Cerebellar cortex (tissue), 1 donor: ENCODE measurements around the gene NAMPT.
"Not testable (repeated sequence)": the region's sequence is repeated elsewhere in the genome, so short reads cannot be mapped to it uniquely, and the experiment has no call there.

Experiments used
- DNase-seq: peaks from one replicate; pipeline ENCODE4 v3.0.0-alpha.2; 2015; ENCODE audit warnings: low spot score

The NAMPT gene

DNA sequence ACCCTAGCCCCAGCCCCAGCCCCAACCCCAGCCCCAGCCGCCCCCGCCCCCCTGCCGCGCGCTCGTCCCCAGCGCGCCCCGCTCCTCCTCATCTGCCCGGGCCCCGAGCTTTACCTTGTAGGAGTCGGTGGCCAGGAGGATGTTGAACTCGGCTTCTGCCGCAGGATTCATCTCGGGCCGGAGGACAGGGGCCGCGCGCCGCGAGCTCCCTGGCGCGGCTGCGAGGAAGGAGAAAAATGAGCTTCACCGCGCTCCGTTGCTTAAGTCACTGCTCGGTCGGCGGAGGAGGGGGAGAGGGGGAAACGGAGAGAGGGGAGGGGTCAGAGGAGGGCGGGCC is at the start of gene NAMPT:
NAMPT (minus strand) TSS at position 270 of the 337 bp plus-strand sequence; CDS start at position 171, 99 bp downstream.
- no peak for DNase-seq

DNA sequence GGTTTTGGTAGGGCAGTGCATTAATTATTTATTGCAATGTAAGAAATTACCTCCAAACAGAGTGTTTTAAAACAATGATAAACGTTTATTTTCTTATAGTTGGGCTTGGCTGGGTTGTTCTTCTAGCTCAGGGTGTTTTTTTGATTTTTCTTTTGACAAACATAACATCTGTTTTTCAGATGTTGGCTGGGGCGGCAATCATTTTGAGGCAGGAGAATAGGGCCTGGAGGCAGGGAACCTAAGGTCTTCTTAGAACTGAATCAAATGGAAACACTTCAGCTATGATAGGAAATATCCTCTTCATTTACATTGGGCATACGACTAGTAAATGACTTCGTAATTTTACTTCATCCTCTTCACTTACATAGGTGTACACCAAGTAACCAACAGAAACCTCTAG is 47.4 kb upstream of the NAMPT start:
- DNase-seq = no peak

DNA sequence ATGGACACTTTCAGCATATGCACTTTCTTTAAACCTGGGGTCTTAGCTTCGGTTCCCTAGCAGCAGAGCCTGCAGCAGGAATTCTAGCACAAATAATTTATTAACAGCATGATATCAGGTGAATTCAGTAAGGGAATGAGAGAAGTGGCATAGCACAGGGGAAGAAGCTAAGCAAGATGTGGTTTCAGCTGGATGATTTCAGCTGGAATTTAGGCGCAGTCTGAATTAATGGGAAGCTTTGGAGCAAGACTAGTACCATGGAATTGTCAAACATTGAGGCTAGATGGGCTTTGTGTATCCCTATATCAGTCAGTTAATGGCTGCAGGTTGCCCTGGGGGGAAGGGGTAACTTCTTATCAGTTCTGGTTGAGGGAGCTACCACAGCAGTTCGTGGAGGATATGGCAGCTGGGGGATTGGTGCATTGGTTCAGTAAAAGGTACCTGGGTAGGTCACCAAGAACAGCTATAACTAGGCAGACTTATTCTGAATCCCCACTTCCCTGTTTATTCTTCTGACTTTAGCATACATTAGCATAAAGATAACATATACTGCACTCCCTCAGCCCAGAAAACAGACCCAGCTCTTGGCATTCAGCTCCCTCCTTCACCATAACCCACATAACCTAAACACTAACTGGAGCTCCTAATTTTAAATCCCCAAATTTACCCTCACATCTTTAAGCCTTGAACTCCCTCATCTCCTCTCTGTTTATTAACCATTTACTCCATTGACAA is 46.8 kb upstream of the NAMPT start:
- no peak for DNase-seq

DNA sequence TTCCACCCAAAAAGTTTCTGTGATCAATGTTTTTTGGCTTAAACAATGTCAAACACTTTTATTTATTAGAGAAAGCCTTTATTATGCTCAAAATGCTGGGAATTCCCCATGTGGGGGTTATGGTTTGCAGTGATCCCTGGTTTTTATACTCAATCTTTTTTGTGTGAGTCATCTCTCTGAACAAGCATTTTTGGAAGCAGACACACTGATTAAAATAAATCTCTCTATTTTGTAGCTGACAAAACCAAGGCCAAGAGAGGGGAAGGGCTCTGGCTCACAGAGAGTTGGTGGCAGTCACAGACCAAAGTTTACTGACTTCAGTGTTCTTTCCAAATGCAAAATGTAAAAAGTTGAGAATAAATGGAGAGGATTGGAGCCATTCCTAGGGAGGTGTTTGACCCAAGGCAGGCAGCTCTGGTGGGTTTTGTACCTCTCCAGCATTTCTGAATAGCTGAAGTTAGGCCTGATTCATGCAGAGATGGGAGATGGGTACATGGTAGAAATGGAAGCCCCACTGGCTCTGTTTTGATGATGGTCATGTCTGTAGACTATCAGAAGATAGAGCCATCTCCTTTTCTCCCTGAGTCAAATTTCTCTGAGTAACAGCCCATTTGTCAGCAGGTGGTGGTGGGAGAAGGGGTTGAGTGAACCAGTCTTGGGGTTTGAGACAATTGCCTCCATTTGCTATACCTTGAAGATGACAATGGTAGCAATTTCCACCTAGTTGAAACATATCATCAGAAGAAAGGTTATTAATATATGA is 45.4 kb upstream of the NAMPT start:
- no peak for DNase-seq

DNA sequence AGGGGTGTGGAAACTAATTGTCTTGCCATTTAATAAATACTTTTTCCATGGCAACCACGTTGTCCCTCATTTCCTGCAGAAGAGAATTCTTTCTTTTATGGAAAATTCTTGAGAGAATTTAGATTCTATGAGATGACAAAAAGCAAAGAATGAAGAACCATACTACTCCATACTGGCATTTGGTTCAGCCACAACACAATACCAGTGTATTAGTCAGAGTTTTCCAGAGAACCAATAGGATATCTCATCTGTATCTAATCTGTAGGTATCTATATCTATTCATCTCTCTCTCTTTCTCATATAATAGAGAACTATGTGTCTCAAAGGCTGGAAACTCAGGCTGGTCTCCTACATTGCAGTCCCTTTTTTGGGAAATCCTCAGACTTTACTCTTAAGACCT is 44.6 kb upstream of the NAMPT start:
- DNase-seq = no peak

DNA sequence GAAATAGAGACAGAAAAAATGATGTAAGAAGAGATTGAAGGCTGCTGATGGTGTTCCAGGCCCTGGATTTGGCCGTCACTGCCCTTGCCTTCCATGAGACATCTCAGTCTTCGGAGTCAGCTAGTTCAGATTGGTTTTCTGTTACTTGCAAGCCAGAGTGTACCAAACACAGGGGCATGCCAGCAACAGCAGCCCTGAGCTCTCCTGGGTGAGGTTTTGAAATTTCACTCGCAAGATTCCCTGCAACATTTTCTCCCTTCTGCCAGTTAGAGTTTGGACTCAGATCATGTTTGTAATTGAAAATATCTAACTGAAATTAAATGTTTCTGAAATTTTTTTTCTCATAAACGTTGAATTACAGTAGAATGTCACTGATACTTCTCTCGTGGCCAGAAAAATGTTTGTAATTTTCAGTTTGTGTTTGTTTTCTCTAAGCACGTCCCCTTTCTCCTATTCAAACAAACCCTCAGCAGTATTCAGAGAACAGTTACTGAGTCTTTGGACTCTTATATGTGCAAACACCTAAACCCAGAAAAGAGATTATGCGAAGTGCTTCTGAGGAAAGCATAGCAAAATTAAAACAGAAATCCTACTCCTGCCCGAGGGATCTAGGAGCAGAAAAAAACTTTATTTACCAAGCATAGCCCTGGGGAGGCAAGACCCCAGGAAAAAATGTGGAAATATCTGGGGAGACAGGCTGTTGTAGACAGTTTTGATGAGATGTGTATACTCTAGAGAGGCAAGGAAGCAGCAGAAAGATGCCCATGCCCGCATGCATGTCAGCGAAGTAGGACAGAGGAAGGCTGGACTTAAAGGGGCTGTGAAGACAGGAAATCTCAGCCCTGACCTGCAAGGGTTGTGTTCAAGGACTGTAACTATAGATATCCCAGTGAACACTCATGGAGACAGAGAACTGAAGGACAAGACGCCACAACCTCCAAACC is 43.0 kb upstream of the NAMPT start:
- no peak for DNase-seq

DNA sequence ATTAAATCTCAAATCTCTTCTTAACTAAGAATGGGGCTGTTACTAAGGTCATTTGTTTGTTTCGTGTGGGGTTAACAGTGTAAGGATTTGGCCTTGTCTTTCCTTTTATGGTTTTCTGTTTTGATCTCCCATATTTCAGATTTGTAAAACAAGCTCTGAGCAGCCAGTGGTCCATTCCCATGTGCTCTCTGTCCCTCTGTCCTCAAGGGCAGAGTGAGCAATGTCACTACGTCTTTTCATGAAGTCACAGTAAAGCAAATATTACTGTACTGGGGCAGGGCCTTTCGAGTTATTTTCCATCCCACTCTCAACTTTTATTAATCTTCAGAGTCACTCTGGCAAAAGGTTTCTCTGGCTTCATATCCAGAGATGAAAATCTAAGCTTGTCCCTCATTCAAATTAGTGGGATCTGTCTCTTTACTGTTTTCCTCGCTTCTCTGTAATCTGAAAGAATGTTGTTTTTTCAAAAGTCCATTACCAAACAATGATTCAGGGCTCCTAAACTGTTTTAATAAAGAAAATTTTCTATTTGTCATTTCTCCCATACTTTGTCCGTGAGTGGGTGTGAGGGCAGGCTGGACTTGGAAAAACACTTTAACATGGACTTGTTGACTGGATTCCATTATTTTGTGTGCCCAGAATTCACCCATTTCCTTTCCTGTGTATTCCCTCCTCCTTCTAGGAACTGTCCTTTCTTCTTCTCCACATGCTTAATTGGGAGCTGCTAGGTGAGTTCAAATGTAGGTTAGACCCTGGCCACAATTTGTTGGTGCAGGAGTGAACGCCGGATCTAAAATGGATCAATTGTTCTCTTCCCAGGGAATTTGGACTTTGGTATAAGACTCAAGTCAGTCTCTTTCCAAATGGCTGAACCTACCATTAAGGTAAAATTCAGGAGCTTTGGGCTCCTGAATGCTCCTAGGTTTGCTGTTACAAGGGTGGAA is 42.1 kb upstream of the NAMPT start:
- DNase-seq = no peak

DNA sequence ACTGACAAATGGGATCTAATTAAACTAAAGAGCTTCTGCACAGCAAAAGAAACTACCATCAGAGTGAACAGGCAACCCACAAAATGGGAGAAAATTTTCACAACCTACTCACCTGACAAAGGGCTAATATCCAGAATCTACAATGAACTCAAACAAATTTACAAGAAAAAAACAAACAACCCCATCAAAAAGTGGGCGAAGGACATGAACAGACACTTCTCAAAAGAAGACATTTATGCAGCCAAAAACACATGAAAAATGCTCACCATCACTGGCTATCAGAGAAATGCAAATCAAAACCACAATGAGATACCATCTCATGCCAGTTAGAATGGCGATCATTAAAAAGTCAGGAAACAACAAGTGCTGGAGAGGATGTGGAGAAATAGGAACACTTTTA is 39.7 kb upstream of the NAMPT start:
- not testable (repeated sequence) for DNase-seq

DNA sequence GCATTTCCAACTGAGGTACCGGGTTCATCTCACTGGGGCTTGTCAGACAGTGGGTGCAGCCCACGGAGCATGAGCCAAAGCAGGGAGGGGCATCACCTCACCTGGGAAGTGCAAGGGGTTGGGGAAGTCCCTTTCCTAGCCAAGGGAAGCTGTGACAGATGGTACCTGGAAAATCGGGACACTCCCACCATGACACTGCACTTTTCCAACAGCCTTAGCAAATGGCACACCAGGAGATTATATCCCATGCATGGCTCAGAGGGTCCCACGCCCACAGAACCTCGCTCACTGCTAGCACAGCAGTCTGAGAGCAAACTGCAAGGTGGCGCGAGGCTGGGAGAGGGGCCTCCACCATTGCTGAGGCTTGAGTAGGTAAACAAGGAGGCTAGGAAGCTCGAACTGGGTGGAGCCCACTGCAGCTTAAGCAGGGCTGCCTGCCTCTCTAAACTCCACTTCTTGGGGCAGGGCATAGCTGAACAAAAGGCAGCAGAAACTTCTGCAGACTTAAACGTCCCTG is 35.5 kb upstream of the NAMPT start:
- DNase-seq = not testable (repeated sequence)

DNA sequence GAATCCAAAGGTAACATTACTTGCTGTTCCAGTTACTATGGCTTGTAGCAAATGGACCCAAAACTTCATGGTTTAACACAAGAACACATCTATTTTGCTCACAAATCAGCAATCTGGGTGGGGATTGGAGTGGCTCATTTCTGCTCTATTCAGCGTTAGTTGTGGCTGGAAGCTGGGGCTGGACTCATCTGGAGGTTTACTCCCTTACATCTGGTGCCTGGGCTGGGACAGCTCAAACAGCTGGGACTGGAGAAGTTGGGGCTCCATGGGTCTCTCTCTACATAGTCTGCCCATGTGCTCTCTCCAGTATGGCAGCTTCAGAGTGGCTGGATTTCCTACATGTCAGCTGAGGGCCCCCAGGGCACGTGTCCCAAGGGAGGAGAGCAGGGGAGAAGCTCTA is 33.7 kb upstream of the NAMPT start:
- no peak for DNase-seq

DNA sequence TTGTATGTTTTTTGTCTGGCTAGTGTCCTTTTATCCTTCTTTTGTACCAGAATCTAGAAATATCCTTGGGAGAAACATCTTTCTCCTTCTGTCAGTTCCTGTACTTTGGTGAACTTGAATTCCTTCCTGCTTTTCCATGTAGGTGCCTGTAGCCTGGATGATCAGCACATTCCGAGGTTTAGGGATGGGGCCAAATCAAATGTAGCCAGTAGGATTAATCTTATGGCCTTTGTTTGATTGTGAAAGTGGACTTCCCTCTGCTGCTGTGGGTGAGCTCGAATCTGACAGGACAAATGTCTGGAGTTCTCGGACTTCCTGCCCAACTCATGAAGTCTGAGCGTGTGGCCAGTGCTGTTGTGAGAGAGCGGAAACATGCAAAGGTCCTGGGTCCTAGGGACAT is 33.2 kb upstream of the NAMPT start:
- DNase-seq = no peak

DNA sequence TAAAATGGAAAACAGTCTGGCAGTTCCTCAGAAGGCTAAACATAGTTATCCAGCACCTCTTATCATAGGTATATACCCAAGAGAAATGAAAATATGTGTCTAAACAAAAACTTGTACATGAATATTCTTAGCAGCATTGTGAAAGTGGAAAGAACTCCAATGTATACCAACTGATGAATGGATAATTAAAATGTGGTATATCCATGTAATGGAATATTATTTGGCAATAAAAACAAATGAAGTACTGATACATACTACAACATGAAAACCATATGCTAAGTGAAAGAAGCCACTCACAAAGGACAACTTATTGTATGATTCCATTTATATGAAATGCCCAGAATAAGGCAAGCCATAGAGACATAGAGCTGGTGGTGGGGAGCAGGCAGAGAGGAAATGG is 32.2 kb upstream of the NAMPT start:
- no peak for DNase-seq

DNA sequence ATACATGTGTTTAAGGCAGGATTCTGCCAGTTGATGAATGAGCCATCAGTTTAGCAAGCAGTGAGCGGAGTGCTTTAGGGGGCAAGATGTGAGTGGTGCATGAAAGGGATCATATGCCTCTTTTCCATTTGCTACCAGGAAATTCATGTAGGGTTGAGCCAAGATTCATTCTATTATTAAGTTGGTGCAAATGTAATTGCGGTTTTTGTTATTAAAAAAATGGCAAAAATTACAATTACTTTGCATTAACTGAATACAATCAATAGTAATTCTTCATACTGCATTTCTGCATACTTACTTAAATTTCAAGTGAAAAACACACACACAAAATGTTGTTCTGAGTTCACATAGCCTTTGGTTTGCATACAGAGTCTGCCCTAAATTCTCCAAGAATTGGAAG is 30.1 kb upstream of the NAMPT start:
- DNase-seq = no peak

DNA sequence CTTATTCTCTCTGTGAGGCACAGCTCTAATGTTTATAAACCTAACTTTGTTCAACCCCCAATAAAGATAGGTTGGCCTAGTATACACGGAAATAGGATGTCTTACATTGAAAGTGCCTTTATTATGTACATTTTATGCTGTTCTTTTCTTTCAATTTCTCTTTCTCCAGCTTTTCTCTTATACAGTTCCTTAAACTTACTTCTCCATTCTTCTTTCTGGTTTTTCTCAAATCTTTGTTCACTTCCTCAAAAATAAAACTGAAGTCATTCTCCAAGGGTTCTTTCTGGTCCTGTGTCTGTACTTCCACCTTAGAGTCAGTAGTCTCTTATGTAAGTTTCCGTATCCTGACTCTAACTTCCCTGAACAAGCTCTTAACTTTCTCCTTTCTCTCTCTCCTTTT is 29.2 kb upstream of the NAMPT start:
- DNase-seq = no peak

DNA sequence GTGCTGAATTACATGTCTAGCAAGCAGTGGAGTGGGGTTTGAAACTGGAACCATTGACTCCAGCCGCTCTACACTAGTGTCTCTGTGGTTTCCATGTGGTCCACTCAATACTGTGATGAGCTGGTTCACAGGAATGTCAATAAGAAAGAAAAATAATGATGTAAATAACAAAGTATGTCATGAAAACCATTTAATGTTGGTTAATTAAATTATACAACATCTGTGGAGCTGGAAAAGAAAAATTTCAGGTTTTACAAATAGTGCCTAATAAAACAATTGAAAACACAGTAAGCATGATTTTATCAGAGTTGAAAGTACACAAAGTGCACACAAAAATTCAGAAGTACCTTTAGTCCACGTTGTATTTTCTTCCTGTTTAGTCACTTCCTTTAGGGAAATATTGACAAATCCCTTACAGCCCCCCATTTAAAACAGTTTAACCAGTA is 28.7 kb upstream of the NAMPT start:
- no peak for DNase-seq

DNA sequence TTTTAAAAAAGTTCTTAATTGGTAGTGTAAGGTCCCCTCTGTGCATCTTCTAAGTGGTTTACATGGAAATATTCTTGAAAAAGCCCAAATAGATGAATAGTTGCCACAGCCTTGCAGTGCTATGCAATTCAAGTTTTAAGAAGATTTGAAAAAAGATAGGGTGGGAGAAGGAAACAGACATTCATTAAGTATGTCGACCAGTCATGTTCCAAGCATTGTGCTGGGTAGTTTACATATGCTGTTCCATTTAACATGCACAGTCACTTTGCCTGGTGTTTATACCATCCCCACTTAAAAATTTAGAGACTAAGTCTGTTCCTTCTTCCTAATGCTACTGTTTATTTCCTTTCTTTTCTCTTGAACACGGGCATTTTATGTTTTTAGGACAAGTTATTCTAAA is 28.1 kb upstream of the NAMPT start:
- no peak for DNase-seq

DNA sequence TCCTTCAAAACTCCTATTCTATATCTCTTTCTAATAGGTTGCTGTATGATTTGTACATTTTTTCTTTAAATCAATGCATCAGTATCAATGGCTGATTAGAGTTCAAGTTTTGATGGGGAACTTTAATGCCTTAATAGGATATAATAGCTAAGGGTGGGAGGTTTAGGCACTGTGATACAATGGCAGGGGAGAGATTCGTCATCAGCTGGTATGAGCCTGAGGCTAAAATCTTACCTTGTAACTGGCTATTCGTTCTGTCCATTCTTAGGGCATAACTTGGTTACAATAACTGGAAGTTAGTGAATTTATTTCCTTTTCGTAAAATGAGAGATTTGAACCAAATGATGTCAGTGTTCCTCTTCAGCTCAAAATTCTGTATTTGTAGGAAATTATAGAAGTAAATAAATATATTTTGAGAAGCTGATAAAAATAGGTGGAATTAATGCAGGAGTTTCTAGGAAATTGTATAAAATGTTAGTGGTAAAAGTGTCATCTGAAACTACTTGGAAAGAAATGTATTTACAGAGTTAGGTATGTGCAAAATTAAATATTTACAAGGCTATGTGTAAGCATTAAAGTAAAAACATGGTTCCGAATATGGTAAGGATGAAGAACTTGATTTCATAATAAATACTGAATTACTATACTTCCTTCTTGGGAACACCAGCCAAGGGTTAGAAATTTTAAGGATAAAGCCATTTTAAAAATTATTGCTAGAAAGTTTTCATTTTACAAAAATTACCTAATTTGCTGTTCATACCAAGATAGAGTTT is 27.5 kb upstream of the NAMPT start:
- DNase-seq = no peak

DNA sequence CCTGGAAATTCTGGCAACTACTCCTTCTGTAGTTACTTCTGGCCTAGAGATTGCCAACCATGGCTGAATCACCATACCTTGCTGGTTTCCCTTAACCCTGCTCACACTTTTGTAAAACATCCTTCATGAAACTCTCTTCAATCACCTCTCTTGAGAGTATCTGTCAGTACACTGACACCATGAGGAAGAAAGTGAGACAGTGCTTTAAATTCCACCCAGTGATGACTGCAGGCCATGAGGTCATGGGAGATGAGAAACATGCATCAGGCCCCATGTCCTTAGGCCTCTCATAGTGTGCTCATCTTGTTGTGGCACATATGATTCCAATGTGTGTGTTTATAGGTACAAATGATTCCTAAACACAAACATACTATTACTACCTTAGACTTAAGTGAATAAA is 24.6 kb upstream of the NAMPT start:
- no peak for DNase-seq

DNA sequence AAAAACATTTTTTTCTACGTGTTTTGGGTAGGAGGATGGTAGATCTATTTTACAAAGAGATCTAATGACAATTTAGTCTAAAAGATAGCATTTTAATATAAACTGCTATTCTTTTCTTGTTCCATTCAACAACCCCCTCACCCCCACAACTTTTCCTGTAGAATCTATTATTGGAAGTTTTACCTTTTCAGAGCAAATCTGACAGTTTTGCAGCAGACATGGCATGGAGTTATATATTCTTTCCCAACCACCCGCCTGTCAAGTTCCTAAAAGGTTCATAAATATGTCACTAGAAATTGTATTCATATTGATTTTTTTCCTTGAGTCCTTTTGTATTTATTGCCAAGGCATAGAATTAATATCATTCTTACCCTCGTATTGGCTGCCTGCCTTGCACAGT is 21.5 kb upstream of the NAMPT start:
- DNase-seq = no peak

DNA sequence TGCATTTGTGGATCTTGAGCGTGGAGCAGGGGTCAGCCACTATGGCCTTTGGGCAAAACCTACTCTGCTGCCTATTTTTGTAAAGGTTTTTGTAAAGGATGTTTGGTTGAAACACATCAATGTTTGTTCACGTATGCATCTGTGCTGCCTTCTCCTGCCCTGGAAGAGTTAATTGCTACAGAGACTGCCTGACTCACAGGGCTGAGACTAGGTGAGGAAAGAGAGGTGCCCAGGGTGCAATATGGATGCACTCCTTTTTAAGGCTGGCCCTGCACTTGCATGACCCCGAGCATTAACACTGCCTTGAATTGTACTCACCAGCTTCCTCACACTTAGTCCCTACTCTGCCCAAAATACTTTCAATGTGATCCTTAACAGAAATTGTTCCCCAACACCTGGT is 20.9 kb upstream of the NAMPT start:
- no peak for DNase-seq
